Loucy (cell line): ENCODE results near the gene PNMA6E.

ENCODE experiments used
- H2AFZ ChIP-seq: fragments of 200-600 bp; sonication (generic); 2 replicates; pipeline ENCODE4 v1.6.0; 2016; ENCODE audit warnings: antibody characterized with exemption, mild to moderate bottlenecking, low read length, moderate library complexity
- H3F3A ChIP-seq: fragments of 200-600 bp; 2 replicates; pipeline ENCODE4 v1.6.0; 2016; ENCODE audit warnings: antibody characterized with exemption, low read depth, mild to moderate bottlenecking
- H3K27me3 ChIP-seq: fragments of 200-600 bp; sonication (generic); 2 replicates; pipeline ENCODE4 v1.6.1; 2014; ENCODE audit warnings: low read length, mild to moderate bottlenecking; ENCODE audit not compliant: insufficient read depth, poor library complexity, severe bottlenecking
- H3K36me3 ChIP-seq: fragments of 200-600 bp; sonication (generic); 2 replicates; pipeline ENCODE4 v1.6.1; 2016; ENCODE audit warnings: low read length; ENCODE audit not compliant: insufficient read depth
- H3K4me1 ChIP-seq: fragments of 200-600 bp; sonication (generic); 2 replicates; pipeline ENCODE4 v1.5.1; 2014; ENCODE audit warnings: low read length, mild to moderate bottlenecking; ENCODE audit not compliant: insufficient read depth, poor library complexity, severe bottlenecking
- H3K4me2 ChIP-seq: fragments of 200-600 bp; sonication (generic); 2 replicates; pipeline ENCODE4 v1.6.0; 2014; ENCODE audit warnings: antibody characterized with exemption, low read length, low read depth, mild to moderate bottlenecking; ENCODE audit not compliant: poor library complexity, severe bottlenecking
- H3K4me3 ChIP-seq: fragments of 200-600 bp; sonication (generic); 2 replicates; pipeline ENCODE4 v1.5.1; 2014; ENCODE audit warnings: low read length, mild to moderate bottlenecking, mixed read lengths; ENCODE audit not compliant: poor library complexity, severe bottlenecking
- H3K79me2 ChIP-seq: fragments of 200-600 bp; sonication (generic); 2 replicates; pipeline ENCODE4 v1.6.1; 2014; ENCODE audit warnings: low read length; ENCODE audit not compliant: insufficient read depth
- H3K9ac ChIP-seq: fragments of 200-600 bp; sonication (generic); 2 replicates; pipeline ENCODE4 v1.6.0; 2014; ENCODE audit warnings: mild to moderate bottlenecking, low read depth, low read length, moderate library complexity; ENCODE audit not compliant: poor library complexity, severe bottlenecking
- H3K9me2 ChIP-seq: fragments of 200-600 bp; sonication (generic); replicated peaks from 2 replicates; pipeline ENCODE4 v1.6.1; 2016; ENCODE audit warnings: low read depth, low read length, mixed read lengths
- H3K9me3 ChIP-seq: fragments of 200-600 bp; sonication (generic); 2 replicates; pipeline ENCODE4 v1.6.1; 2014; ENCODE audit warnings: mild to moderate bottlenecking, antibody characterized with exemption, low read length, low read depth; ENCODE audit not compliant: insufficient read depth
- H4K20me1 ChIP-seq: fragments of 200-600 bp; sonication (generic); 2 replicates; pipeline ENCODE4 v1.6.0; 2014; ENCODE audit warnings: antibody characterized with exemption, low read length, mild to moderate bottlenecking; ENCODE audit not compliant: insufficient read depth, poor library complexity, severe bottlenecking
- EZH2phosphoT487 ChIP-seq: fragments of 200-600 bp; IDR thresholded peaks from 2 replicates; pipeline ENCODE4 v1.6.1; 2018; ENCODE audit warnings: antibody characterized with exemption, mild to moderate bottlenecking, moderate library complexity, borderline replicate concordance
- TF ChIP-seq, protein P1 (sequence below): fragments of 200-600 bp; sonication (generic); conservative IDR thresholded peaks from 2 replicates; pipeline ENCODE4 v1.5.1; 2014; ENCODE audit warnings: mild to moderate bottlenecking, antibody characterized with exemption, low read length

PNMA6E gene

DNA sequence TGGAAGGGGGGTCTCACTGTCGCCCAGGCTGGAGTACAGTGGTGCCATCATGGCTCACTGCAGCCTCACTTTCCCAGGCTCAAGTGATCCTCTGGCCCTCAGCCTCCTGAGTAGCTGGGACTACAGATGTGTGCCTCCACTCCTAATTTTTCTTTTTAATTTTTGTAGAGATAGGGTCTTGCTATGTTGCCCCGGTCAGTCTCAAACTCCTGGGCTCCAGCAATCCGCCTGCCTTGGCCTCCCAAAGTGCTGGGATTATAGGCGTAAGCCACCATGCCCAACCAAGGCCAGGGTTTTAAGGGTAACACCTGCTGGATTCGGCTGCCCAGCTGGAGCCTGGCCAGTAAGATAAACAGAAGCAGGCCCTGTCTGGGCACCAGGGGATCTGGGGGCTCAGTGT lies 41.3 kb upstream of the PNMA6E start:
- no peaks in the 10 kb centered on the region for H3K79me2 ChIP-seq
- H3K4me3 ChIP-seq: no peak overlapping the region
- H3K4me2 ChIP-seq: no peak overlapping the region
- H3K36me3 ChIP-seq: no peaks in the 10 kb centered on the region
- no peak overlapping the region for H3K9ac ChIP-seq
- H3K4me1 ChIP-seq: no peaks in the 10 kb centered on the region
- no peaks in the 10 kb centered on the region for H3F3A ChIP-seq
- no peak for TF ChIP-seq EZH2phosphoT487
- TF ChIP-seq, protein P1, sequence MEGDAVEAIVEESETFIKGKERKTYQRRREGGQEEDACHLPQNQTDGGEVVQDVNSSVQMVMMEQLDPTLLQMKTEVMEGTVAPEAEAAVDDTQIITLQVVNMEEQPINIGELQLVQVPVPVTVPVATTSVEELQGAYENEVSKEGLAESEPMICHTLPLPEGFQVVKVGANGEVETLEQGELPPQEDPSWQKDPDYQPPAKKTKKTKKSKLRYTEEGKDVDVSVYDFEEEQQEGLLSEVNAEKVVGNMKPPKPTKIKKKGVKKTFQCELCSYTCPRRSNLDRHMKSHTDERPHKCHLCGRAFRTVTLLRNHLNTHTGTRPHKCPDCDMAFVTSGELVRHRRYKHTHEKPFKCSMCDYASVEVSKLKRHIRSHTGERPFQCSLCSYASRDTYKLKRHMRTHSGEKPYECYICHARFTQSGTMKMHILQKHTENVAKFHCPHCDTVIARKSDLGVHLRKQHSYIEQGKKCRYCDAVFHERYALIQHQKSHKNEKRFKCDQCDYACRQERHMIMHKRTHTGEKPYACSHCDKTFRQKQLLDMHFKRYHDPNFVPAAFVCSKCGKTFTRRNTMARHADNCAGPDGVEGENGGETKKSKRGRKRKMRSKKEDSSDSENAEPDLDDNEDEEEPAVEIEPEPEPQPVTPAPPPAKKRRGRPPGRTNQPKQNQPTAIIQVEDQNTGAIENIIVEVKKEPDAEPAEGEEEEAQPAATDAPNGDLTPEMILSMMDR: no peak
- H3K9me3 ChIP-seq: no peaks in the 10 kb centered on the region
- H3K9me2 ChIP-seq: no peaks in the 10 kb centered on the region
- H2AFZ ChIP-seq: no peak overlapping the region
- no peaks in the 10 kb centered on the region for H3K27me3 ChIP-seq
- no peaks in the 10 kb centered on the region for H4K20me1 ChIP-seq

DNA sequence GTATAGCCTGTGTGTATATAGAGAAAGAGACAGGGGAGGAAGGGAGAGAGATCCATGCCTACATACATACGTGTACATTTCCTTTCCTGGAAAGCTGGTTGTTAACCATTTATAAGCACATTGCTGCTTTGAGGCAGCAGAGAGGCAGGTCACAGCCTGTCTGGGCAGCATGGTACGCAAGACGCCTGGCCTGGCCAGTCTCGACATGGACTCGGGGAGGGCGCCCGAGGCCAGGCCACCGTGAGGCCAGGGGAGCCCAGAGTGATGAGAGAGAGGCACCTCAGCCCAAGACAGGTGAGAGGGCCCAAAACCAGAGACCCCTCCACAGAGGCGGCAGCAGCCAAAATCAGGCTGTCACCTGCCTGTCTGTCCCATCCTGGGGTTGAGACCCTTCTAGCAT lies 40.8 kb upstream of the PNMA6E start:
- Histone ChIP-seq H3K9me2 (no peaks in the 10 kb centered on the region), H3K4me1 (no peaks in the 10 kb centered on the region), H3K27me3 (no peaks in the 10 kb centered on the region), H3K9me3 (no peaks in the 10 kb centered on the region), H3K9ac (no peak overlapping the region), H3K36me3 (no peaks in the 10 kb centered on the region), H3K4me3 (no peak overlapping the region), H4K20me1 (no peaks in the 10 kb centered on the region), H3K4me2 (no peak overlapping the region), H2AFZ (no peak overlapping the region), H3F3A (no peaks in the 10 kb centered on the region), H3K79me2 (no peaks in the 10 kb centered on the region)
- TF ChIP-seq EZH2phosphoT487: no peak
- TF ChIP-seq, protein P1: no peak

DNA sequence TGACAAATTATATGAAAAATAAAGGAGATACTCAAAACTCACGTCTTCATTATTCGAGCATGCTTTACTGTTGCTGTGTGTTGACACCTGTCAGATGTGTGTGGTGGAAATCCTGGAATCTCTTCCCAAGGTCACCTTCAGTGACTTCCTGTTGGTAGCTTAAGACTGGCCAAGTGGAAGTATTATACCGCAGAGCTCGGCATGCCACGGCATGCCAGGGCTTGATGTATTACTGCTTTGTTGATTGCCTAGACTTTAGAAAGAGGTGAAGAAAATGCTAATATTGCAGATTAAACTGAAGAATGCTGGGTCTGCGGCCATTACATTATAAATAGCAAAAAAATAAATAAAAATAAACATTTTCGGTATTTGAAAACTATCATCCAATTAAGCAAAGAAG lies 40.1 kb upstream of the PNMA6E start:
- TF ChIP-seq, protein P1: no peak
- TF ChIP-seq EZH2phosphoT487: no peak
- H3K4me3 ChIP-seq: no peak overlapping the region
- H3K4me1 ChIP-seq: no peaks in the 10 kb centered on the region
- no peaks in the 10 kb centered on the region for H3K36me3 ChIP-seq
- no peaks in the 10 kb centered on the region for H3F3A ChIP-seq
- H3K9ac ChIP-seq: no peak overlapping the region
- no peaks in the 10 kb centered on the region for H3K9me2 ChIP-seq
- H3K4me2 ChIP-seq: no peak overlapping the region
- H3K9me3 ChIP-seq: no peaks in the 10 kb centered on the region
- no peaks in the 10 kb centered on the region for H4K20me1 ChIP-seq
- H2AFZ ChIP-seq: no peak overlapping the region
- no peaks in the 10 kb centered on the region for H3K27me3 ChIP-seq
- H3K79me2 ChIP-seq: no peaks in the 10 kb centered on the region
